Thoracic aorta (tissue), 2 donors: ENCODE results near the gene SRP54. TPM values are rescaled to one million over a fixed set of nuclear protein-coding genes. Genes with fewer than 3 reads are reported as not detected.

Experiments used
- ATAC-seq: fragments of 150-250 bp; one replicate; pipeline ENCODE4 v1.8.0; 2017; ENCODE audit warnings: low read depth; ENCODE audit not compliant: insufficient number of reproducible peaks, low FRiP score
- DNase-seq: peaks from one replicate; pipeline ENCODE4 v3.0.0-alpha.2; 2020; ENCODE audit warnings: low spot score
- H3K27ac ChIP-seq, 2 donors: fragments of 200-600 bp; sonication (generic); 1 replicate in 1 of 2; 2 replicates in 1 of 2; pipeline ENCODE4 v1.5.1; 2016; ENCODE audit warnings: mild to moderate bottlenecking in 2 of 2, moderate library complexity in 2 of 2
- H3K27me3 ChIP-seq: fragments of 200-600 bp; sonication (generic); replicated peaks from 2 replicates; pipeline ENCODE4 v1.6.0; 2016; ENCODE audit warnings: mild to moderate bottlenecking; ENCODE audit not compliant: insufficient read depth
- H3K36me3 ChIP-seq: fragments of 200-600 bp; sonication (generic); one replicate; pipeline ENCODE4 v1.5.1; 2016
- H3K4me1 ChIP-seq, 2 donors: fragments of 200-600 bp; sonication (generic); 1 replicate in 1 of 2; 2 replicates in 1 of 2; pipeline versions ENCODE4 v1.5.1 to v1.6.0; 2016; ENCODE audit warnings: low read depth in 2 of 2, mild to moderate bottlenecking in 1 of 2; ENCODE audit not compliant: control insufficient read depth in 1 of 2
- H3K4me3 ChIP-seq: fragments of 200-600 bp; sonication (generic); 2 replicates; pipeline ENCODE4 v1.5.1; 2016; ENCODE audit warnings: mild to moderate bottlenecking
- H3K9me3 ChIP-seq: fragments of 200-600 bp; sonication (generic); 2 replicates; pipeline ENCODE4 v1.5.1; 2016
- CTCF ChIP-seq: fragments of 200-600 bp; sonication (generic); IDR thresholded peaks from one replicate; pipeline ENCODE4 v1.5.1; 2019; ENCODE audit warnings: antibody characterized with exemption
- total RNA-seq, 2 donors: library from RNA; depleted of rRNA; stranded (reverse); fragments of >200 nt; gene quantifications; one replicate each; pipeline versions ENCODE4 v1.1.0 to v1.2.3, GENCODE V29; 2016

Gene SRP54
- total RNA-seq, 2 donors from 2014 or later, result 57.1 to 87.2 TPM

- TF ChIP-seq CTCF, result no peak
- DNase-seq, result no peak
- no peak for ATAC-seq
Observed at GRCh38 chr14:34989762-34990161, 7.0 kb downstream of the SRP54 start.

GRCh38 chr14:34993426-34993825 is 10.6 kb downstream of the SRP54 start:
- H3K9me3 ChIP-seq, result no peaks in the 10 kb centered on the region
- no peak overlapping the region for H3K27ac ChIP-seq
- H3K4me1 ChIP-seq, result peaks cover 4 to 6% of the 10 kb centered on the region in 2 donors
- no peaks in the 10 kb centered on the region for H3K36me3 ChIP-seq
- no peaks in the 10 kb centered on the region for H3K27me3 ChIP-seq
- no peak for ATAC-seq
- H3K4me3 ChIP-seq, result no peak overlapping the region
- DNase-seq, result no peak
- TF ChIP-seq CTCF, result no peak

More at GRCh38 chr14:34989762-34990161, 7.0 kb downstream of the SRP54 start:
- no peak overlapping the region for H3K27ac ChIP-seq
- no peaks in the 10 kb centered on the region for H3K9me3 ChIP-seq
- H3K4me3 ChIP-seq, result no peak overlapping the region
- peaks cover 10 to 20% of the 10 kb centered on the region in 2 donors for H3K4me1 ChIP-seq
- H3K27me3 ChIP-seq, result no peaks in the 10 kb centered on the region
- H3K36me3 ChIP-seq, result no peaks in the 10 kb centered on the region

- Histone ChIP-seq H3K9me3 (no peaks in the 10 kb centered on the region), H3K4me1 (peaks cover 4 to 6% of the 10 kb centered on the region in 2 donors), H3K36me3 (peaks cover 3% of the 10 kb centered on the region), H3K27ac (no peak overlapping the region), H3K27me3 (no peaks in the 10 kb centered on the region), H3K4me3 (no peak overlapping the region)
- ATAC-seq, result no peak
- DNase-seq, result no peak
- TF ChIP-seq CTCF, result no peak
Observed at GRCh38 chr14:34994668-34995067, 11.9 kb downstream of the SRP54 start.

GRCh38 chr14:34997762-34998161 is 15.0 kb downstream of the SRP54 start:
- Histone ChIP-seq H3K36me3 (peaks cover 7% of the 10 kb centered on the region), H3K27ac (no peak overlapping the region), H3K27me3 (no peaks in the 10 kb centered on the region), H3K4me1 (peaks cover 4 to 6% of the 10 kb centered on the region in 2 donors), H3K9me3 (no peaks in the 10 kb centered on the region), H3K4me3 (no peak overlapping the region)
- DNase-seq, result no peak
- TF ChIP-seq CTCF, result no peak
- ATAC-seq, result no peak

GRCh38 chr14:34999500-34999899 is 16.7 kb downstream of the SRP54 start:
- Histone ChIP-seq H3K36me3 (peaks cover 7% of the 10 kb centered on the region), H3K4me1 (peaks cover 3 to 6% of the 10 kb centered on the region in 2 donors), H3K27ac (no peak overlapping the region), H3K9me3 (no peaks in the 10 kb centered on the region), H3K27me3 (no peaks in the 10 kb centered on the region), H3K4me3 (no peak overlapping the region)
- ATAC-seq (no peak), DNase-seq (no peak)
- no peak for TF ChIP-seq CTCF
